Measurements from ENCODE around the gene PDZK1IP1. TPM values are rescaled to one million over a fixed set of nuclear protein-coding genes. Genes with fewer than 3 reads are reported as not detected.
"Not testable (repeated sequence)": the region's sequence is repeated elsewhere in the genome, so short reads cannot be mapped to it uniquely, and the experiment has no call there.

Gene PDZK1IP1
- total RNA-seq, 1 donor from 2014 or later = not detected

DNA sequence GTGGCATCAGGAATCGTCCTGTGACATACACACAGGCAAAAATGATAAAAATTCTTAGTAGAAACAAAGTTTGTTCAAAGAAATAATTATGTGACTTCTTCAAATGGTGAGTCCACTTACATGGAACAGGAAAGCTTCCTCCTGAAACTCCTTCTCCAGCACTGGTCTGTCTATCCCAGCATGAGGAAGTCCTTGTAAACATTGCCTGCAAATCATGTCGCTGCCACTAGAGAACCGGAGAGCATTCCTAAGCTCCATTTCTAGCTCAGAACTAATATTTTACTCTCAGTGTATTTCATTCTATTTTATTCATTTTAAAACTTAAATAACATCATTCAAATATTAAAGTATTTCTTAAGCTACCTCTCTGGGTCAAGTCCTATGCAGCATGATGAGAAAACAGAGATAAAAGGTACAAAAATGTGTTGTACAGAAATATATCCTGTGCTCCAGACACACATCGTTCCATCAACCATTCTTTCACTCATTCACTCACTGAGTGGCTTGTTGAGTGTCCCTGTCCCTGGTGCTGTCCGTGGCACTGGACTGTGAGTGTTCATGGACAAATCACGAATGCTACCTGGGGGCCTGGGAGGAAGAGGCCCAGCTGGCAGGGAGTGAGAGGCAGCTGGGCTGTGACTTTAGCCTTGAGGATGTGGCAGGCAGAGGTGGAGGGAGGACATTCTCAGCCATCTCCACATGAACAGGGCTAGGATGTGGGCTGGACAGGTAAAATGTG lies 42.6 kb downstream of the PDZK1IP1 start:
- TF ChIP-seq, protein P1, sequence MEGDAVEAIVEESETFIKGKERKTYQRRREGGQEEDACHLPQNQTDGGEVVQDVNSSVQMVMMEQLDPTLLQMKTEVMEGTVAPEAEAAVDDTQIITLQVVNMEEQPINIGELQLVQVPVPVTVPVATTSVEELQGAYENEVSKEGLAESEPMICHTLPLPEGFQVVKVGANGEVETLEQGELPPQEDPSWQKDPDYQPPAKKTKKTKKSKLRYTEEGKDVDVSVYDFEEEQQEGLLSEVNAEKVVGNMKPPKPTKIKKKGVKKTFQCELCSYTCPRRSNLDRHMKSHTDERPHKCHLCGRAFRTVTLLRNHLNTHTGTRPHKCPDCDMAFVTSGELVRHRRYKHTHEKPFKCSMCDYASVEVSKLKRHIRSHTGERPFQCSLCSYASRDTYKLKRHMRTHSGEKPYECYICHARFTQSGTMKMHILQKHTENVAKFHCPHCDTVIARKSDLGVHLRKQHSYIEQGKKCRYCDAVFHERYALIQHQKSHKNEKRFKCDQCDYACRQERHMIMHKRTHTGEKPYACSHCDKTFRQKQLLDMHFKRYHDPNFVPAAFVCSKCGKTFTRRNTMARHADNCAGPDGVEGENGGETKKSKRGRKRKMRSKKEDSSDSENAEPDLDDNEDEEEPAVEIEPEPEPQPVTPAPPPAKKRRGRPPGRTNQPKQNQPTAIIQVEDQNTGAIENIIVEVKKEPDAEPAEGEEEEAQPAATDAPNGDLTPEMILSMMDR (IDR thresholded peaks at IDR 0.05) = no peak
- Histone ChIP-seq H3K27me3 (no peaks in the 10 kb centered on the region), H3K4me1 (no peaks in the 10 kb centered on the region), H3K27ac (no peak overlapping the region), H3K9me3 (no peaks in the 10 kb centered on the region), H3K4me3 (no peak overlapping the region), H3K36me3 (no peaks in the 10 kb centered on the region)
- DNase-seq (ENCODE audit: low spot score in 2 of 2) = no peak
- intact Hi-C loops (cut with DNase I) = no loop called here

DNA sequence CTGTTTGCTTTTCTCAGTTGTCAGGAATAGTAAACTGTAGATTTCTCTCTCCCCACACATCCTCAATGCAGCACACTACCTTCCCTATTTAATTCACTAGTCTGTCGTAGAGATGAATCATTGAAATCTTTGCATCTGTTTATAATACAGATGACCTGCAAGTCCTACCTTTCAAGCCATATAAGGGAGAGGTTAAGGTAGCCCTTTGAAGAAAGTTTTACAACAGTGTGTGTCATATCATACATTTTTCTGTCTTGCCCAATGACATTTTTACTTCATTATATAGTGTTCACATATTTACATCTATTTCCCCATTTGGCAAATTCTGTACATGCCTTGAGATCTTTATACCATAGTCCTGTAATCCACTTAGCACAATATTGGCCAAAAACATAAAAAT lies 43.3 kb downstream of the PDZK1IP1 start:
- H3K36me3 ChIP-seq; intact Hi-C loops (cut with DNase I); DNase-seq (ENCODE audit: low spot score in 2 of 2); H3K4me1 ChIP-seq; H3K4me3 ChIP-seq; H3K27ac ChIP-seq; H3K9me3 ChIP-seq; H3K27me3 ChIP-seq: not testable (repeated sequence)

DNA sequence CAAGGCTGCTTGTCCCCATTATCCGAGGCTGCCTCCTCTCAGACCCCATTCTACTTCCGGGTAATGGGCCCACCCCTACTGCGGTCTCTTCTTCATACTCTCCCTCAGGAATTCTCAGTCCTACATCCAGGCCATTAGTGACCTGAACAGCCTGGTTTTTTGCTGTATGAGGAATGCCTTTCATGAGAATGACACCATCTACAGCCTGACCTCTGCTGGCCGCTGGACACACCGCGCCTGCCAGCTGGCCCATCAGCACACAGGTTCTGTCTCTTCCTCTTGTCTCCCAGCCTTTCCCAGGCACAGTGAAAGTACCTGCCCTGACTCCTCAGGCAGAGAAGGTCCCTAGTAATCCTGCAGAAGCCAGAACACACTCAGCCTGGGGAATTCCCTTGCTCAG lies 46.2 kb downstream of the PDZK1IP1 start:
- H3K36me3 ChIP-seq; intact Hi-C loops (cut with DNase I); DNase-seq (ENCODE audit: low spot score in 2 of 2); H3K4me1 ChIP-seq; H3K27ac ChIP-seq; H3K9me3 ChIP-seq; H3K4me3 ChIP-seq; H3K27me3 ChIP-seq: not testable (repeated sequence)

DNA sequence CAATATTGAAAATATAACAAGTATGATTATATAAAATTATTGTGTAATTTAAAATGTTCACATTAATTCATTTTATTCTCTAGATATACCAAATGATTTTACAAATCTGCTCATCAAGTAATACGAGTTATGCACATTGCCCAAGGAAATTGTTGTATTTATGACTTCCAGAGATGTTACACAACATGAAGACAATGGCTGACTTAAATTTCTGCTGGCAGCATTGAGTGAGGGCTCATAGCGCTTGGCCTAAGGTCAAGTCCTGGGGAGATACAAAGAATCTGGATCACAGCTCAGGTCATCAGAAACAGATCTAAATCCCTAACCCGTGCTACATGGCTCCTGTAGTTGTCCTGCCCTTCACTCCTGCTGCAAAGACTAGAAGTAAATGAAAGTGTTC lies 49.5 kb downstream of the PDZK1IP1 start:
- H3K27me3 ChIP-seq; H3K4me3 ChIP-seq; H3K27ac ChIP-seq; H3K4me1 ChIP-seq; H3K9me3 ChIP-seq; intact Hi-C loops (cut with DNase I); DNase-seq (ENCODE audit: low spot score in 2 of 2); H3K36me3 ChIP-seq: not testable (repeated sequence)

DNA sequence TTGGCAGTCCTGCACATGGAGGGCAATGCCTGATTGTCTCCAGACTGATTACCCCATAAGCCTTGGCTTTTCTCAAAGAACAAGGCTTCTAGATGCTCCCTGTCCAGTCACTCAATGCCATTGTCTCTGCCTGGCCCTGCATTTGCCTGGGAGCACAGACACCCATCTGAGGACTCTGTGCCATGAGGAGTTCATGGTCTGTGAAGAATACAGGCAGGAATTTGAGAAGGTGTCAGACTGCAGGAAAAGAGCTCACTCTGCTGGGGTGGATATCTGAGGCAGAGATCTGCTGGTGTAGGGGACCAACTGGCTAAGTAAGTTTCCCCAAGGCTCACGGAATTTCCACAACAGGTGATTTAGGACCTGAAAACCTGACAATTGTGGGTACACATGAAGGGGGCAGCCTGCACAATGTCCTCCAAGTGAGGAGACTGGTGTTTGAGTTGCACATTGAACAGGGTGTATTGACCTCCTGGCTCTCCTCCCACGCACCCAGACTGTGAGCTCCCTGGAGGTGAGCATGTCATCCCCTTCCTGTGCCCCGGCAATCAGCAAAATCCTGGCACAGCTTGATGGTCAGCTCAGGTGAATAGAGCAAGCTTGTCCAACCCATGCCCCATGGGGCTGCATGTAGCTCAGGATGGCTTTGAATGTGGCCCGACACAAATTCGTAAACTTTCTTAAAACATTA lies 51.8 kb downstream of the PDZK1IP1 start:
- DNase-seq (ENCODE audit: low spot score in 2 of 2) = no peak

DNA sequence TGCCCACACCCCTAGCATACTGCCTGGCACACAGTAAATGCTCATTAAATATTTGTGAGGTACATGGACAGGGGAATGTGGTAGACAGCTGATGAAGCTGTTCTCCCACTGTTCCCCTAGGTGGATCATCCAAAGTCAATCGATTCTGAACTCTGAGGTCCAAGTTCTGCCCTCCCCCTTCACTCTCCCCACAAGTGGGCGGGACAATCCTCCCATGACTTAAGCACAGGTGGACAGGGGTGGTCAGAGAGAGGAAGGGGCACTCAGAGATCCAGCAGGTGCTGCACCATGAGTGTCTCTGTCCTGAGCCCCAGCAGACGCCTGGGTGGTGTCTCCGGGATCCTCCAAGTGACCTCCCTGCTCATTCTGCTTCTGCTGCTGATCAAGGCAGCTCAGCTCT lies 52.6 kb downstream of the PDZK1IP1 start, which contains the start of gene CYP4A22:
Gene CYP4A22, plus strand, starts transcription at position 244 of the 400 bp plus-strand sequence. Its CDS starts 45 bp downstream, at position 289.
- TF ChIP-seq, protein P1 (IDR thresholded peaks at IDR 0.05) = no peak
- Histone ChIP-seq H3K27ac (no peak within 1 kb of the TSS), H3K4me1 (no peaks in the 10 kb centered on the region), H3K9me3 (no peaks in the 10 kb centered on the region), H3K27me3 (no peaks in the 10 kb centered on the region), H3K4me3 (no peak within 1 kb of the TSS), H3K36me3 (no peaks in the 10 kb centered on the region)
- intact Hi-C loops (cut with DNase I) = no loop called here
- no peak for DNase-seq (ENCODE audit: low spot score in 2 of 2)

More for the DNA sequence above, 51.8 kb downstream of the PDZK1IP1 start:
- intact Hi-C loops (cut with DNase I) = no loop called here
- TF ChIP-seq, protein P1 (IDR thresholded peaks at IDR 0.05) = no peak
- H3K9me3 ChIP-seq = no peaks in the 10 kb centered on the region
- no peak overlapping the region for H3K4me3 ChIP-seq
- no peaks in the 10 kb centered on the region for H3K4me1 ChIP-seq
- no peak overlapping the region for H3K27ac ChIP-seq
- no peaks in the 10 kb centered on the region for H3K27me3 ChIP-seq
- H3K36me3 ChIP-seq = no peaks in the 10 kb centered on the region

Other genes with a start within 250 kb of the PDZK1IP1 start
- gene CYP4A11, start 248.6 kb downstream of the PDZK1IP1 start, total RNA-seq = not detected
- 17.2 TPM for gene CYP4X1, start 166.4 kb downstream of the PDZK1IP1 start, total RNA-seq
- 4.8 TPM for gene CYP4Z1, start 122.8 kb downstream of the PDZK1IP1 start, total RNA-seq
- not detected for gene CYP4A22, start 52.6 kb downstream of the PDZK1IP1 start, total RNA-seq
- gene TAL1, start 42.2 kb upstream of the PDZK1IP1 start, total RNA-seq = 13.9 TPM
- gene STIL, start 124.1 kb upstream of the PDZK1IP1 start, total RNA-seq = 0.11 TPM
- gene CMPK1, start 143.8 kb upstream of the PDZK1IP1 start, total RNA-seq = 52.5 TPM
- gene FOXE3, start 226.2 kb upstream of the PDZK1IP1 start, total RNA-seq = not detected
- 1.3 TPM for gene FOXD2, start 248.0 kb upstream of the PDZK1IP1 start, total RNA-seq

All from ascending aorta (tissue), 2 donors.